Measurements from ENCODE around the gene FKRP. TPM values are rescaled to one million over a fixed set of nuclear protein-coding genes. Genes with fewer than 3 reads are reported as not detected.

The FKRP gene
- total RNA-seq, 4 donors from 2014 or later, result 5.6 to 12.6 (median 9.3) TPM

GRCh38 chr19:46717034-46717715 is 28.7 kb upstream of the FKRP start, which contains the start of gene PRKD2:
Gene PRKD2, minus strand, starts transcription at chr19:46717114. Its CDS starts 744 bp downstream, at chr19:46716370.
- H3K36me3 ChIP-seq, result peaks cover 14 to 33% (median 26%) of the 10 kb centered on the region in 3 donors
- TF ChIP-seq POLR2A (IDR thresholded peaks at IDR 0.05) (peak in 2 of 4 donors; percentile 13 to 44), CTCF (IDR thresholded peaks at IDR 0.05) (no peak)
- WGBS, 2 donors, result 0% methylated on average over 3 of the region's 52 CpGs; no CpG with 5 or more reads in 1 of the 2 donors
- intact Hi-C loops (cut with DNase I), result no loop called here
- peaks cover 30 to 71% (median 31%) of the 10 kb centered on the region in 3 donors for H3K4me1 ChIP-seq
- peak within 1 kb of the TSS; percentile 54 to 95 (median 85) for H3K4me3 ChIP-seq
- H3K27me3 ChIP-seq, result no peaks in the 10 kb centered on the region
- H3K9me3 ChIP-seq, result no peaks in the 10 kb centered on the region
- DNase-seq, result no peak
- H3K27ac ChIP-seq, result peak within 1 kb of the TSS; percentile 92 to 99 (median 96)

GRCh38 chr19:46717716-46718143 is 28.1 kb upstream of the FKRP start:
- 20 to 33% methylated on average over 1 to 5 of the region's 9 CpGs for WGBS, 2 donors
- no peak for TF ChIP-seq POLR2A (IDR thresholded peaks at IDR 0.05)
- no peak for TF ChIP-seq CTCF (IDR thresholded peaks at IDR 0.05)
- H3K27me3 ChIP-seq, result no peaks in the 10 kb centered on the region

GRCh38 chr19:46718157-46718933 is 27.5 kb upstream of the FKRP start:
- Histone ChIP-seq H3K4me3 (peak overlapping the region in 3 of 4 donors; percentile 80 to 95 (median 90)), H3K4me1 (peaks cover 28 to 70% (median 28%) of the 10 kb centered on the region in 3 donors), H3K9me3 (no peaks in the 10 kb centered on the region), H3K36me3 (peaks cover 26 to 45% (median 38%) of the 10 kb centered on the region in 3 donors), H3K27me3 (no peaks in the 10 kb centered on the region), H3K27ac (peak overlapping the region; percentile 92 to 99 (median 96))
- TF ChIP-seq CTCF (IDR thresholded peaks at IDR 0.05) (no peak), POLR2A (IDR thresholded peaks at IDR 0.05) (no peak)
- intact Hi-C loops (cut with DNase I), result no loop called here
- 28 to 49% methylated on average over 6 to 7 of the region's 17 CpGs for WGBS, 2 donors
- no peak for DNase-seq

More at GRCh38 chr19:46717716-46718143, 28.1 kb upstream of the FKRP start:
- intact Hi-C loops (cut with DNase I), result no loop called here
- Histone ChIP-seq H3K4me1 (peaks cover 30 to 70% (median 31%) of the 10 kb centered on the region in 3 donors), H3K27ac (peak overlapping the region; percentile 92 to 99 (median 96)), H3K9me3 (no peaks in the 10 kb centered on the region), H3K4me3 (peak overlapping the region; percentile 54 to 95 (median 85)), H3K36me3 (peaks cover 20 to 39% (median 32%) of the 10 kb centered on the region in 3 donors)
- no peak for DNase-seq

GRCh38 chr19:46718934-46719622 is 26.8 kb upstream of the FKRP start:
- DNase-seq, result no peak
- 65 to 73% methylated on average over 15 of the region's 15 CpGs for WGBS, 2 donors

More at GRCh38 chr19:46718934-46719622, 26.8 kb upstream of the FKRP start:
- H3K36me3 ChIP-seq, result peaks cover 32 to 52% (median 42%) of the 10 kb centered on the region in 3 donors
- no peak overlapping the region for H3K4me3 ChIP-seq
- no peaks in the 10 kb centered on the region for H3K27me3 ChIP-seq
- peaks cover 21 to 65% (median 25%) of the 10 kb centered on the region in 3 donors for H3K4me1 ChIP-seq
- peak overlapping the region in 2 of 4 donors; percentile 92 to 96 for H3K27ac ChIP-seq
- intact Hi-C loops (cut with DNase I), result no loop called here
- TF ChIP-seq POLR2A (IDR thresholded peaks at IDR 0.05), result no peak
- TF ChIP-seq CTCF (IDR thresholded peaks at IDR 0.05), result no peak
- no peaks in the 10 kb centered on the region for H3K9me3 ChIP-seq
